Thyroid gland (tissue), 4 donors: ENCODE data around the gene ADAMTS12.

Experiments
- POLR2A ChIP-seq, 2 donors: fragments of 450-650 bp; IDR thresholded peaks; one replicate each; pipeline ENCODE4 v1.6.1; 2017; ENCODE audit warnings: antibody characterized with exemption in 2 of 2, mild to moderate bottlenecking in 2 of 2, moderate library complexity in 1 of 2
- TF ChIP-seq, protein P1 (sequence below), 6 experiments: fragments of 200-600 bp in 3 of 6; fragments of 450-650 bp in 3 of 6; sonication (generic) in 3 of 6; IDR thresholded peaks; one replicate each; pipeline ENCODE4 v1.5.1; 2016 to 2019; ENCODE audit warnings: antibody characterized with exemption in 6 of 6, mild to moderate bottlenecking in 2 of 6, inconsistent platforms in 1 of 6, moderate library complexity in 1 of 6

DNA sequence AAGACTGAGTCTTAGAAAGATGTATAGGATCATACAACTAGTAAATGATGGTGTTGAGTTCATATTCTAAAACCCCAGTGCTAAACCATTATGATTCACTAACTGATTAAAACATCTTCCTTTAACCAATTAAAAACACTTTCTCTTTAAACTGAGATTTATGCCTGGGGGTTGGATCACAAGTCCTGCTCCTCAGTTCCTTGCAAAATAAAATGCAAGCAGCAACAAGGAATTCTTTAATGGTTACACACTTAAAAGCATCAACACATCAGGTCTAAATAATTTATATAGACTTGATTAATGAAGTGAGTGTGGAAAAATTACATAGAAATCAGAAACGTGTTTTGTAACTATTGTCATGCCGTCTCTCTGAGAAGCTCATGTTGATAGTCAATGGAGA is 261.8 kb downstream of the ADAMTS12 start:
- TF ChIP-seq, protein P1, sequence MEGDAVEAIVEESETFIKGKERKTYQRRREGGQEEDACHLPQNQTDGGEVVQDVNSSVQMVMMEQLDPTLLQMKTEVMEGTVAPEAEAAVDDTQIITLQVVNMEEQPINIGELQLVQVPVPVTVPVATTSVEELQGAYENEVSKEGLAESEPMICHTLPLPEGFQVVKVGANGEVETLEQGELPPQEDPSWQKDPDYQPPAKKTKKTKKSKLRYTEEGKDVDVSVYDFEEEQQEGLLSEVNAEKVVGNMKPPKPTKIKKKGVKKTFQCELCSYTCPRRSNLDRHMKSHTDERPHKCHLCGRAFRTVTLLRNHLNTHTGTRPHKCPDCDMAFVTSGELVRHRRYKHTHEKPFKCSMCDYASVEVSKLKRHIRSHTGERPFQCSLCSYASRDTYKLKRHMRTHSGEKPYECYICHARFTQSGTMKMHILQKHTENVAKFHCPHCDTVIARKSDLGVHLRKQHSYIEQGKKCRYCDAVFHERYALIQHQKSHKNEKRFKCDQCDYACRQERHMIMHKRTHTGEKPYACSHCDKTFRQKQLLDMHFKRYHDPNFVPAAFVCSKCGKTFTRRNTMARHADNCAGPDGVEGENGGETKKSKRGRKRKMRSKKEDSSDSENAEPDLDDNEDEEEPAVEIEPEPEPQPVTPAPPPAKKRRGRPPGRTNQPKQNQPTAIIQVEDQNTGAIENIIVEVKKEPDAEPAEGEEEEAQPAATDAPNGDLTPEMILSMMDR (IDR thresholded peaks at IDR 0.05), result no peak
- TF ChIP-seq POLR2A (IDR thresholded peaks at IDR 0.05), result no peak
